ENCODE data around the gene CACHD1. TPM values are rescaled to one million over a fixed set of nuclear protein-coding genes. Genes with fewer than 3 reads are reported as not detected.

CACHD1 gene
- total RNA-seq, 1 experiment from 2014 or later, result 3.9 TPM

- no peak for DNase-seq (ENCODE audit: unreplicated experiment)
- Mint-ChIP-seq H3K4me1 (ENCODE audit: insufficient read depth, unreplicated experiment) (peaks cover 11% of the 10 kb centered on the region), H3K36me3 (ENCODE audit: insufficient read depth, unreplicated experiment) (no peaks in the 10 kb centered on the region), H3K9me3 (ENCODE audit: unreplicated experiment) (no peaks in the 10 kb centered on the region), H3K27ac (ENCODE audit: low read depth, unreplicated experiment) (no peak overlapping the region), H3K27me3 (ENCODE audit: insufficient read depth, unreplicated experiment) (no peaks in the 10 kb centered on the region), H3K4me3 (ENCODE audit: unreplicated experiment) (no peak overlapping the region)
- TF ChIP-seq CTCF (IDR thresholded peaks at IDR 0.05; ENCODE audit: unreplicated experiment), result no peak
- ChIA-PET POLR2A (interaction anchor here (1.1 kb wide), 1 partner anchor 29 kb away, joined by 3 read pairs; no protein-coding TSS in a partner anchor), CTCF (interaction anchor here (1.2 kb wide), 1 partner anchor 10 kb away, joined by 3 read pairs; no protein-coding TSS in a partner anchor)
- intact Hi-C loops (cut with micrococcal nuclease), result no loop called here
- BruUV-seq (replicated peaks), result no TSS peak
Observed at GRCh38 chr1:64542118-64542517, 72.2 kb downstream of the CACHD1 start.

GRCh38 chr1:64543831-64544230 is 73.9 kb downstream of the CACHD1 start:
- H3K4me1 Mint-ChIP-seq (ENCODE audit: insufficient read depth, unreplicated experiment), result peaks cover 11% of the 10 kb centered on the region
- CTCF ChIA-PET, result no interaction called here

GRCh38 chr1:64545118-64545843 is 75.4 kb downstream of the CACHD1 start:
- POLR2A ChIA-PET, result interaction anchor here (0.6 kb wide), 2 partner anchors 10 to 23 kb away, joined by 3 read pairs; no protein-coding TSS in a partner anchor
- H3K4me3 Mint-ChIP-seq (ENCODE audit: unreplicated experiment), result no peak overlapping the region

More at GRCh38 chr1:64543831-64544230, 73.9 kb downstream of the CACHD1 start:
- Mint-ChIP-seq H3K27ac (ENCODE audit: low read depth, unreplicated experiment) (no peak overlapping the region), H3K27me3 (ENCODE audit: insufficient read depth, unreplicated experiment) (no peaks in the 10 kb centered on the region), H3K4me3 (ENCODE audit: unreplicated experiment) (no peak overlapping the region), H3K36me3 (ENCODE audit: insufficient read depth, unreplicated experiment) (no peaks in the 10 kb centered on the region), H3K9me3 (ENCODE audit: unreplicated experiment) (no peaks in the 10 kb centered on the region)
- POLR2A ChIA-PET, result no interaction called here
- BruUV-seq (replicated peaks), result no TSS peak
- intact Hi-C loops (cut with micrococcal nuclease), result no loop called here
- no peak for TF ChIP-seq CTCF (IDR thresholded peaks at IDR 0.05; ENCODE audit: unreplicated experiment)
- peak; percentile 23 for DNase-seq (ENCODE audit: unreplicated experiment)

GRCh38 chr1:64546013-64546412 is 76.1 kb downstream of the CACHD1 start:
- no peak overlapping the region for H3K27ac Mint-ChIP-seq (ENCODE audit: low read depth, unreplicated experiment)
- intact Hi-C loops (cut with micrococcal nuclease), result no loop called here
- CTCF ChIA-PET, result no interaction called here
- no peaks in the 10 kb centered on the region for H3K27me3 Mint-ChIP-seq (ENCODE audit: insufficient read depth, unreplicated experiment)
- H3K9me3 Mint-ChIP-seq (ENCODE audit: unreplicated experiment), result no peaks in the 10 kb centered on the region
- POLR2A ChIA-PET, result interaction anchor here (1.4 kb wide), 1 partner anchor 13 kb away, joined by 4 read pairs; no protein-coding TSS in a partner anchor
- peaks cover 13% of the 10 kb centered on the region for H3K4me1 Mint-ChIP-seq (ENCODE audit: insufficient read depth, unreplicated experiment)
- BruUV-seq (replicated peaks), result no TSS peak
- no peak for TF ChIP-seq CTCF (IDR thresholded peaks at IDR 0.05; ENCODE audit: unreplicated experiment)
- DNase-seq (ENCODE audit: unreplicated experiment), result no peak
- H3K36me3 Mint-ChIP-seq (ENCODE audit: insufficient read depth, unreplicated experiment), result no peaks in the 10 kb centered on the region
- no peak overlapping the region for H3K4me3 Mint-ChIP-seq (ENCODE audit: unreplicated experiment)

More at GRCh38 chr1:64545118-64545843, 75.4 kb downstream of the CACHD1 start:
- Mint-ChIP-seq H3K4me1 (ENCODE audit: insufficient read depth, unreplicated experiment) (peaks cover 12% of the 10 kb centered on the region), H3K36me3 (ENCODE audit: insufficient read depth, unreplicated experiment) (no peaks in the 10 kb centered on the region), H3K9me3 (ENCODE audit: unreplicated experiment) (no peaks in the 10 kb centered on the region), H3K27me3 (ENCODE audit: insufficient read depth, unreplicated experiment) (no peaks in the 10 kb centered on the region), H3K27ac (ENCODE audit: low read depth, unreplicated experiment) (no peak overlapping the region)
- no peak for DNase-seq (ENCODE audit: unreplicated experiment)
- BruUV-seq (replicated peaks), result no TSS peak
- CTCF ChIA-PET, result no interaction called here
- intact Hi-C loops (cut with micrococcal nuclease), result no loop called here
- no peak for TF ChIP-seq CTCF (IDR thresholded peaks at IDR 0.05; ENCODE audit: unreplicated experiment)
